Astrocyte of the spinal cord (primary cell): ENCODE results near the gene MT1X.

Experiments
- DNase-seq: peaks from one replicate; pipeline ENCODE4 v3.0.0; 2011; ENCODE audit warnings: low read depth, low spot score
- H3K4me3 ChIP-seq: 2 replicates; pipeline ENCODE4 v1.5.1; 2011; ENCODE audit warnings: low read depth, mild to moderate bottlenecking, low read length, moderate library complexity
- CTCF ChIP-seq: IDR thresholded peaks from 2 replicates; pipeline ENCODE4 v1.5.1; 2012; ENCODE audit warnings: low read depth, mild to moderate bottlenecking, low read length, inconsistent platforms
- in situ Hi-C: cut with HindIII; loops from 2 replicates; pipeline ENCODE4 v1.10.0; 2017; ENCODE audit warnings: low sequenced_read_pairs

MT1X gene

GRCh38 chr16:56681939-56682702 lies at the start of gene MT1X:
Gene MT1X, plus strand, starts transcription at chr16:56682470. Its CDS starts 71 bp downstream, at chr16:56682541.
- in situ Hi-C loops, result no loop called here

GRCh38 chr16:56632848-56633365 lies 49.4 kb upstream of the MT1X start:
- no peak for DNase-seq
- no peak for TF ChIP-seq CTCF
- in situ Hi-C loops, result no loop called here
- peak overlapping the region; percentile 27 for H3K4me3 ChIP-seq

More at GRCh38 chr16:56681939-56682702, at the start of gene MT1X:
- H3K4me3 ChIP-seq, result peak within 1 kb of the TSS; percentile 55
- no peak for TF ChIP-seq CTCF
- peak; percentile 85 for DNase-seq

DNA sequence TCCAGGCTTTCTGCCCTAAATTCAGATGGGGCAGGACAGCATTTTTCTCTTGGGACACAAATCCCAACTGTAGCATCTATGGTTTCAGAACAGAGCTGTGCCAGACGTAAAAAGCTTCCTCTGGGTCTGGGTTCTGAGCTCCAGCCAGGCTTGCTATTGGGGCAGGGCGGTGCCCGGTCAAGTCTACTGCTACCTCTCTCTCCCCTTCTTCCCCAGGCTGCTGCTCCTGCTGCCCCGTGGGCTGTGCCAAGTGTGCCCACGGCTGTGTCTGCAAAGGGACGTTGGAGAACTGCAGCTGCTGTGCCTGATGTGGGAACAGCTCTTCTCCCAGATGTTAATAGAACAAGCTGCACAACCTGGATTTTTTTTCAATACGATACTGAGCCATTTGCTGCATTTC lies 48.7 kb upstream of the MT1X start:
- no peak for TF ChIP-seq CTCF
- no peak for DNase-seq
- no peak overlapping the region for H3K4me3 ChIP-seq
- in situ Hi-C loops, result no loop called here

DNA sequence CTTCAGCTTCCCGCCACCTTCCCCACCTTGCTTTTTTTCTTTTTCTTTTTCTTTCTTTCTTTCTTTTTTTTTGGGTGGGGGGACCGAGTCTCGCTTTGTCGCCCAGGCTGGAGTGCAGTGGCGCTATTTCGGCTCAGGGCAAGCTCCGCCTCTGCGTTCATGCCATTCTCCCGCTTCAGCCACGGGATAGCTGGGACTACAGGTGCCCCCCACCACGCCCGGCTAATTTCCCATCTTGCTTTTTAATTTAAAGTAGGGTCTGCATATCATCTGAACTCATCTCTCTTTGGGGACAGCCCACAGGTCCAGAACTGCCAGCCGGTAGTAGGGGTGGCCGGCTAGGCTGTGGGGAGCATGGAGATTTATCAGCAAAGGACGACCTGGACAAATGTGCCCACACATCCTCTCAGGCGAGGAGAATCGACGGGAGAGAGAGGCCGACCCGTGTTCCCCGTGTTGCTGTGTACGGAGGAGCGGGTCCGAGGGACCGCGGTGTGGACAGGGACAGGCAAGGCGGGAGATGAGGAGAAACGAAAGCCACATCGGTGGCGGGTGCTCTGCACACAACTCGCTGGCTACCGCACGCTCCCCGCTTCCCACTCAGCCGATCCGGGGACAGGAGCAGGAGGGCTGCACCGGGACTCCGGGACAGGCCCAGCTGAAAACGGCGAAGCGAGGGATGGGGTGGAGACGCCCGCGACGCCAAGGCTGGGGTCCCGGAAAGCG lies 47.4 kb upstream of the MT1X start:
- peak overlapping the region; percentile 15 for H3K4me3 ChIP-seq
- TF ChIP-seq CTCF, result no peak
- DNase-seq, result no peak
- in situ Hi-C loops, result no loop called here

DNA sequence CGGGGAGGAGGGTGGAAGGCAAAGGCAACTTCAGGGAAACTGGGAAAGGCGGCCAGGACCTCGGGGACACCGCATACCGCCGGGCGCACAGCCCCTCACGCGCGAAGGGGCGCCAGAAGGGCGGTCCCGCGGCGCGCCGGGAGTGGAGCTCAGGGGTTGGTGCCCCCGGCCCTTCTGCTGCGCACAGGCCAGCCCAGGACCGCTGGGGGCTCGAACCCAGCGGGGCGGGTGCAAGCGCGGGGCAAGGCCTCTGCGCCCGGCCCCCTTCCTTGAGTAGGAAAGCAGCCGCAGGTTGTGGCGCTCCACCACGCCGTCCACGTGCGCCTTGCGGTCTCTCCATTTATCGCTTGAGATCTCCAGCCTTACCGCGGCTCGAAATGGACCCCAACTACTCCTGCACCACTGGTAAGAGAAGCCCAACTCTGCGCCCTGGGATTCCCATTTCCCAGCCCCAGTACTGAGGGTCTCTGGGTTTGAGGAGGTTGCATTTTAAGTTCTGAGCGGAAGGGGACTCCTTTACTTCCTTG lies 46.8 kb upstream of the MT1X start:
- H3K4me3 ChIP-seq, result peak overlapping the region; percentile 15
- TF ChIP-seq CTCF, result no peak
- no peak for DNase-seq
- in situ Hi-C loops, result no loop called here

GRCh38 chr16:56636616-56637413 lies 45.5 kb upstream of the MT1X start:
- no peak for DNase-seq
- TF ChIP-seq CTCF, result no peak
- no peak overlapping the region for H3K4me3 ChIP-seq
- in situ Hi-C loops, result no loop called here
